Measurements from ENCODE around the gene FBXL15. TPM values are rescaled to one million over a fixed set of nuclear protein-coding genes. Genes with fewer than 3 reads are reported as not detected.

FBXL15 gene
- total and polyA plus RNA-seq, 9 of the 15 experiments (the other 6 are each of a cell fraction or from before 2014, with no cell fraction given), result 0.08 to 25.9 (median 3.5) TPM

DNA sequence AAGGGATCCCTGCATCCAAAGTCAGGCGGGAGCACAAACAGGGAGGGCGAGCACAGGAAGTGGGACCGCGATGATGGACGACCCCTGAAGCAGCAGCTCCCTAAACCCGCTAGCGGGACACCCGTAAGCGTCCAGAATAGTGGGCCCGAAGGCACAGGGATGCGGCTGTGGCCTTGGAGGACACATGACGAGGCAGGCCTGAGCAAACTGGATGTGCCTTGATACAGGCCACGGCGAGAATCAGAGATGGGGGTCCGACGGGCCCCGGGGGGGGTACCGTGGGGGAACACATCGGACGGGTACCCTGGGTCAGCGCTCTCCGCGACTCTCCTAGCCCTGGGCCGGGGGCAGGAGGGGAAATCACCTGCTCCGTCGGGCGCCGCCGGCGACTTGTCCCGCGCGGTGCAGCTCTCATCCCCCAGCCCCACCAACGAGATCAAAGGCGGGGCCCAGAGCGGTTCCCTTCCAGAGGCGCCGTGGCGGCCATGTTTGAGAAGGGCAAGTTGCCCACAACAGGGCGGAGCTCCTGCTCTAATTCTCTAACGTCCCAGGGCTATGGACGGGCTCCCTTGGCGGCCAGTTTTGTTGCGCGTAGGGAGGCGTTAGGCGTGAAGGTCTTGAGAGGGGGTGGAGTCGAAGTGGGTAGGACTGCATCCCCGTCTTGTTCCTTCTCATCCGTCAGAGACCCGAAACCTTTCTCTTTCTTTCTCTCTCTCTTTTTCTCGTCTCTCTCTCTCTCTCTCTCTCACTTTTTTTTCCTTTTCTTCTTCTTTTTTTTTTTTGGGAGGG is 11.7 kb downstream of the FBXL15 start, which contains the start of gene CUEDC2 (continued):
- TF ChIP-seq, protein P1, sequence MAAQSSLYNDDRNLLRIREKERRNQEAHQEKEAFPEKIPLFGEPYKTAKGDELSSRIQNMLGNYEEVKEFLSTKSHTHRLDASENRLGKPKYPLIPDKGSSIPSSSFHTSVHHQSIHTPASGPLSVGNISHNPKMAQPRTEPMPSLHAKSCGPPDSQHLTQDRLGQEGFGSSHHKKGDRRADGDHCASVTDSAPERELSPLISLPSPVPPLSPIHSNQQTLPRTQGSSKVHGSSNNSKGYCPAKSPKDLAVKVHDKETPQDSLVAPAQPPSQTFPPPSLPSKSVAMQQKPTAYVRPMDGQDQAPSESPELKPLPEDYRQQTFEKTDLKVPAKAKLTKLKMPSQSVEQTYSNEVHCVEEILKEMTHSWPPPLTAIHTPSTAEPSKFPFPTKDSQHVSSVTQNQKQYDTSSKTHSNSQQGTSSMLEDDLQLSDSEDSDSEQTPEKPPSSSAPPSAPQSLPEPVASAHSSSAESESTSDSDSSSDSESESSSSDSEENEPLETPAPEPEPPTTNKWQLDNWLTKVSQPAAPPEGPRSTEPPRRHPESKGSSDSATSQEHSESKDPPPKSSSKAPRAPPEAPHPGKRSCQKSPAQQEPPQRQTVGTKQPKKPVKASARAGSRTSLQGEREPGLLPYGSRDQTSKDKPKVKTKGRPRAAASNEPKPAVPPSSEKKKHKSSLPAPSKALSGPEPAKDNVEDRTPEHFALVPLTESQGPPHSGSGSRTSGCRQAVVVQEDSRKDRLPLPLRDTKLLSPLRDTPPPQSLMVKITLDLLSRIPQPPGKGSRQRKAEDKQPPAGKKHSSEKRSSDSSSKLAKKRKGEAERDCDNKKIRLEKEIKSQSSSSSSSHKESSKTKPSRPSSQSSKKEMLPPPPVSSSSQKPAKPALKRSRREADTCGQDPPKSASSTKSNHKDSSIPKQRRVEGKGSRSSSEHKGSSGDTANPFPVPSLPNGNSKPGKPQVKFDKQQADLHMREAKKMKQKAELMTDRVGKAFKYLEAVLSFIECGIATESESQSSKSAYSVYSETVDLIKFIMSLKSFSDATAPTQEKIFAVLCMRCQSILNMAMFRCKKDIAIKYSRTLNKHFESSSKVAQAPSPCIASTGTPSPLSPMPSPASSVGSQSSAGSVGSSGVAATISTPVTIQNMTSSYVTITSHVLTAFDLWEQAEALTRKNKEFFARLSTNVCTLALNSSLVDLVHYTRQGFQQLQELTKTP (IDR thresholded peaks at IDR 0.05; ENCODE audit: low read depth in 1 of 2, partially characterized antibody in 2 of 2), result no peak
- TF ChIP-seq CREB3L1 (IDR thresholded peaks at IDR 0.05; ENCODE audit: borderline replicate concordance, low read depth) (0 out of 2 replicates have a peak, but pooled peaks have one; percentile 54), PHF20 (IDR thresholded peaks at IDR 0.05; ENCODE audit: partially characterized antibody) (no peak), ZNF224 (CRISPR knock-in tag; IDR thresholded peaks at IDR 0.05) (no peak), ZKSCAN8 (CRISPR knock-in tag; IDR thresholded peaks at IDR 0.05) (no peak), NRF1 (conservative IDR thresholded peaks at IDR 0.05 in 1 of 2, IDR thresholded peaks at IDR 0.05 in 1 of 2) (peak; percentile 58 to 72), TEAD4 (IDR thresholded peaks at IDR 0.05; ENCODE audit: low read length) (no peak), TEAD4 (CRISPR knock-in tag; IDR thresholded peaks at IDR 0.05; ENCODE audit: borderline replicate concordance) (no peak), TGIF2 (CRISPR knock-in tag; IDR thresholded peaks at IDR 0.05) (no peak), SIRT6 (IDR thresholded peaks at IDR 0.05; ENCODE audit: low read depth, low read length) (no peak), NR0B1 (IDR thresholded peaks at IDR 0.05; ENCODE audit: partially characterized antibody) (no peak), POLR2B (IDR thresholded peaks at IDR 0.05; ENCODE audit: low read depth, partially characterized antibody) (peak; percentile 64), NEUROD1 (IDR thresholded peaks at IDR 0.05; ENCODE audit: borderline replicate concordance, low read depth, low read length, partially characterized antibody) (peak; percentile 27), EP300 (IDR thresholded peaks at IDR 0.05; ENCODE audit: low read length) (peak; percentile 40; the same call in 1 of the 2 replicates), ZZZ3 (IDR thresholded peaks at IDR 0.05) (no peak), HMGN3 (IDR thresholded peaks at IDR 0.05; ENCODE audit: borderline replicate concordance, extremely low read depth, insufficient read length, low read depth, low read length) (peak; percentile 66), ZC3H8 (IDR thresholded peaks at IDR 0.05) (no peak), USF1 (CRISPR knock-in tag; IDR thresholded peaks at IDR 0.05) (0 out of 2 replicates have a peak, but pooled peaks have one; percentile 13), ZNF778 (CRISPR knock-in tag; IDR thresholded peaks at IDR 0.05) (no peak), SIN3A (IDR thresholded peaks at IDR 0.05; ENCODE audit: borderline replicate concordance in 2 of 2, control insufficient read depth in 1 of 2, low read depth in 2 of 2, low read length in 2 of 2) (0 out of 4 replicates have a peak, but pooled peaks have one; percentile 23 to 46)
